Measurements from ENCODE around the gene TSC22D4. TPM values are rescaled to one million over a fixed set of nuclear protein-coding genes. Genes with fewer than 3 reads are reported as not detected.

The TSC22D4 gene
- polyA plus RNA-seq, 1 donor from 2014 or later = 2.1 TPM

DNA sequence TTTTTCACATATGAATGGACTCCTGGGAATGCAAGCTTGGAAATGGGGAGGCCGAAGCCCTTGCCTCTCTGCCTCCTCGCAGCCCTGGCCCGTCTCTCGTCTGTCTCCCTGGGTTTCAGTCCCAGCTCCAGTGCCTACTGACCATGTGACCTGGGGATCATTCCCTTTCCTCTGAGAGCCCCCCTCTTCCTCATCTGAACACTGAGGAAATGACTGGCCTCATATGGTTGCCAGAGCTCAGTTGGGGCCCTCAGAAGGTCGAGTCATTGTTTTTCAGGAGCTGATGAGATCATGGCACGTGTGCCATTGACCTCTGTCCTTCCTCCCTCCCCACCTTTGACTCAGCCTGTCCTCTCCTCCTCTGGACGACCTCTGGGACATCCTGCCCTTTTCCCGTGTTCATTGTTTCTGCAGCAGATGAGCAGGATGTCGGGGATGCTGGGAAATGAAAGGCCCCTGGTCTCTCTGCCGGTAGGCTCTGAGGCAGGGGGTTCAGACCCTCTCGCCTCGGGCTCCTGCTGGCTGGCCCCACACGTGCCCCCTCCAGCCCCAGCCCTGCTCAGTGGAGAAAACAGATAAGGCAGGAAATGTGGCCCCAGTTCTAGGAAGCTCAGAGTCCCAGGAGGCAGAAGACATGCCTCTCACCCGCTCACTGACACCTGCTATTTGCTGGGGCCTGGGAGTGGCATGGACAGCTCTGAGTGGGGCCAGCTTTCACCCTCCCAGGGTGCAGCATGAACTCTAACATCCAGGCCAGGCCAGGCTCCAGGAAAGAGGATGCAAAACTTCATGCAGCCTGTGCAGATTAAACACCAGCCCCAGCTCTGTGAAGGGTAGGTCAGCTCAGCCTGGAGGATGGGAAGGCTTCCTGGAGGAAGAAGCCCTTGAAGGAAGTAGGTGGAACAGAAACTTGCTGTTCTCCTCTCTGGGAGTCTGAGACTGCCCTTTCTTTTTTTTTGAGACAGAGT lies 34.4 kb downstream of the TSC22D4 start:
- Histone ChIP-seq H3K9ac (ENCODE audit: low read length) (no peak overlapping the region), H2AFZ (ENCODE audit: low read depth, low read length) (no peak overlapping the region), H3K36me3 (ENCODE audit: insufficient read depth, low read length) (no peaks in the 10 kb centered on the region), H3K9me3 (ENCODE audit: low read length) (no peaks in the 10 kb centered on the region), H3K79me2 (replicated peaks; ENCODE audit: insufficient read depth, low read length) (no peaks in the 10 kb centered on the region), H3K27ac (ENCODE audit: low read length) (no peak overlapping the region), H3K4me2 (ENCODE audit: low read length) (no peak overlapping the region), H3K27me3 (ENCODE audit: insufficient read depth, low read depth, low read length) (no peaks in the 10 kb centered on the region), H3F3A (ENCODE audit: insufficient read depth, low read length, poor library complexity, severe bottlenecking) (no peaks in the 10 kb centered on the region), H4K20me1 (ENCODE audit: insufficient read depth) (no peaks in the 10 kb centered on the region), H3K4me3 (ENCODE audit: low read length) (no peak overlapping the region), H3K9me2 (ENCODE audit: insufficient read depth, low read length) (no peaks in the 10 kb centered on the region)
- no peak for TF ChIP-seq EP300 (conservative IDR thresholded peaks at IDR 0.05; ENCODE audit: poor library complexity, severe bottlenecking)
- TF ChIP-seq CTCF (IDR thresholded peaks at IDR 0.05; ENCODE audit: poor library complexity, severe bottlenecking) = no peak
- TF ChIP-seq POLR2AphosphoS5 (IDR thresholded peaks at IDR 0.05) = no peak
- no peak for TF ChIP-seq REST (IDR thresholded peaks at IDR 0.05; ENCODE audit: borderline replicate concordance)
- TF ChIP-seq TAF1 (IDR thresholded peaks at IDR 0.05; ENCODE audit: low read depth) = no peak
- no peak for TF ChIP-seq EZH2 (IDR thresholded peaks at IDR 0.05; ENCODE audit: borderline replicate concordance, insufficient read depth, low read length, poor library complexity, severe bottlenecking)

DNA sequence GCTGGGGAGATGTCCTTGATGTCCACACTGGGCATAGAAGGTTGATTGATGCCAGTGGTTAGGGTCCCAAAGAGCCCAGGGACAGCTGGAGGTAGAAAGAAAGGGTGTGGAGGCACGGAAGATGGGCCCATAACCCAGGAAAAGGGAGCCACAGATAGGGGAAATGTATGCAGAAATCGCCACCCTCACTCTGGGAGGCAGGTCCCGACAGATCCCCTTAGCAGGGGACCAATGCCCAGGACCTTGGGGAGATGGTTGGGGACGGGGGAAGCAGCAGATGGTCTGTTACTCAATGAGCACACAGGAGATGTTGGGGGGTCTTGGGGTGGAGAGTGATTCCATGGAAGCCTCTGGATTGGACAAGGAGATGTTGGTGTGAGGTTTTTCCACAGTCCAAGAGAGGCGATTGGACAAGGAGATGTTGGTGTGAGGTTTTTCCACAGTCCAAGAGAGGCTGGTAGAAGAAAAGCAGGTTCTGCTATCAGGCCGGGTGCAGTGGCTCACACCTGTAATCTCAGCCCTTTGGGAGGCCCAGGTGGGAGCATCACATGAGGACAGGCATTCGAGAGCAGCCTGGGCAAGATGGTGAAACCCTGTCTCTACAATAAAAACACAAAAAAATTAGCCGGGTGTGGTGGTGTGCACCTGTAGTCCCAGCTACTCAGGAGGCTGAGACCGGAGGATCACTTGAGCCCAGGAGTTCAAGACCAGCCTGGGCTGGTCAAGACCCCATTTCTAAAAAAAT lies 35.7 kb downstream of the TSC22D4 start:
- no peaks in the 10 kb centered on the region for H3F3A ChIP-seq (ENCODE audit: insufficient read depth, low read length, poor library complexity, severe bottlenecking)
- H3K79me2 ChIP-seq (replicated peaks; ENCODE audit: insufficient read depth, low read length) = no peaks in the 10 kb centered on the region
- no peaks in the 10 kb centered on the region for H3K27me3 ChIP-seq (ENCODE audit: insufficient read depth, low read depth, low read length)
- no peaks in the 10 kb centered on the region for H3K9me3 ChIP-seq (ENCODE audit: low read length)
- no peak overlapping the region for H3K4me3 ChIP-seq (ENCODE audit: low read length)
- H3K4me2 ChIP-seq (ENCODE audit: low read length) = no peak overlapping the region
- no peaks in the 10 kb centered on the region for H4K20me1 ChIP-seq (ENCODE audit: insufficient read depth)
- no peaks in the 10 kb centered on the region for H3K9me2 ChIP-seq (ENCODE audit: insufficient read depth, low read length)
- TF ChIP-seq TAF1 (IDR thresholded peaks at IDR 0.05; ENCODE audit: low read depth) = no peak
- no peak for TF ChIP-seq EZH2 (IDR thresholded peaks at IDR 0.05; ENCODE audit: borderline replicate concordance, insufficient read depth, low read length, poor library complexity, severe bottlenecking)
- TF ChIP-seq RAD21 (conservative IDR thresholded peaks at IDR 0.05) = no peak
- no peak for TF ChIP-seq CTCF (IDR thresholded peaks at IDR 0.05; ENCODE audit: poor library complexity, severe bottlenecking)
- TF ChIP-seq REST (IDR thresholded peaks at IDR 0.05; ENCODE audit: borderline replicate concordance) = no peak
- no peak for TF ChIP-seq POLR2AphosphoS5 (IDR thresholded peaks at IDR 0.05)
- no peak for TF ChIP-seq MXI1 (conservative IDR thresholded peaks at IDR 0.05; ENCODE audit: poor library complexity, severe bottlenecking)
- TF ChIP-seq SMC3 (conservative IDR thresholded peaks at IDR 0.05; ENCODE audit: poor library complexity) = no peak
- no peak for TF ChIP-seq EP300 (conservative IDR thresholded peaks at IDR 0.05; ENCODE audit: poor library complexity, severe bottlenecking)
- H3K9ac ChIP-seq (ENCODE audit: low read length) = no peak overlapping the region
- no peak overlapping the region for H2AFZ ChIP-seq (ENCODE audit: low read depth, low read length)
- H3K36me3 ChIP-seq (ENCODE audit: insufficient read depth, low read length) = no peaks in the 10 kb centered on the region
- no peak overlapping the region for H3K27ac ChIP-seq (ENCODE audit: low read length)
